ENCODE data around the gene SHC3.

DNA sequence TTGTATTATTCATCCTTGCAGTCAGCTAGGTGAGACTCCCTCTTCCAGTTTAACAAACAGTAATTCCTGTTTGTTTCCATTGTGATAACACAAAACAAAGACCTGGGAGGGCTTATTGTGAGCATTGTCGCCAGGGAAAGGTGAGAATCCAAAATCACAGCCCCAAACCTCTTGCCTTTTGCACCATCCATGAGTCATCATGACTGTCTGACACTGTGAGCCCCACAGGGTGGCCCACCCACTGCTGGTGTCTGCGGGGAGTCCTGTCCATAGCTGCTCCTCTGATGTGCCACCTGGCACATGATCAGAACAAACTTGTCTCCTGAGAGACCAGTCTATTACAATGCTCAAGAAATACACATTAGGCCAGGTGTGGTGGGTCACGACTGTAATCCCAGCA lies 221.1 kb downstream of the SHC3 start:
- TF ChIP-seq, protein P1, sequence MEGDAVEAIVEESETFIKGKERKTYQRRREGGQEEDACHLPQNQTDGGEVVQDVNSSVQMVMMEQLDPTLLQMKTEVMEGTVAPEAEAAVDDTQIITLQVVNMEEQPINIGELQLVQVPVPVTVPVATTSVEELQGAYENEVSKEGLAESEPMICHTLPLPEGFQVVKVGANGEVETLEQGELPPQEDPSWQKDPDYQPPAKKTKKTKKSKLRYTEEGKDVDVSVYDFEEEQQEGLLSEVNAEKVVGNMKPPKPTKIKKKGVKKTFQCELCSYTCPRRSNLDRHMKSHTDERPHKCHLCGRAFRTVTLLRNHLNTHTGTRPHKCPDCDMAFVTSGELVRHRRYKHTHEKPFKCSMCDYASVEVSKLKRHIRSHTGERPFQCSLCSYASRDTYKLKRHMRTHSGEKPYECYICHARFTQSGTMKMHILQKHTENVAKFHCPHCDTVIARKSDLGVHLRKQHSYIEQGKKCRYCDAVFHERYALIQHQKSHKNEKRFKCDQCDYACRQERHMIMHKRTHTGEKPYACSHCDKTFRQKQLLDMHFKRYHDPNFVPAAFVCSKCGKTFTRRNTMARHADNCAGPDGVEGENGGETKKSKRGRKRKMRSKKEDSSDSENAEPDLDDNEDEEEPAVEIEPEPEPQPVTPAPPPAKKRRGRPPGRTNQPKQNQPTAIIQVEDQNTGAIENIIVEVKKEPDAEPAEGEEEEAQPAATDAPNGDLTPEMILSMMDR (IDR thresholded peaks at IDR 0.05), result no peak
- TF ChIP-seq POLR2A (IDR thresholded peaks at IDR 0.05), result no peak
